Measurements from ENCODE around the gene STIL.
"Not testable (repeated sequence)": the region's sequence is repeated elsewhere in the genome, so short reads cannot be mapped to it uniquely, and the experiment has no call there.

Gene STIL

DNA sequence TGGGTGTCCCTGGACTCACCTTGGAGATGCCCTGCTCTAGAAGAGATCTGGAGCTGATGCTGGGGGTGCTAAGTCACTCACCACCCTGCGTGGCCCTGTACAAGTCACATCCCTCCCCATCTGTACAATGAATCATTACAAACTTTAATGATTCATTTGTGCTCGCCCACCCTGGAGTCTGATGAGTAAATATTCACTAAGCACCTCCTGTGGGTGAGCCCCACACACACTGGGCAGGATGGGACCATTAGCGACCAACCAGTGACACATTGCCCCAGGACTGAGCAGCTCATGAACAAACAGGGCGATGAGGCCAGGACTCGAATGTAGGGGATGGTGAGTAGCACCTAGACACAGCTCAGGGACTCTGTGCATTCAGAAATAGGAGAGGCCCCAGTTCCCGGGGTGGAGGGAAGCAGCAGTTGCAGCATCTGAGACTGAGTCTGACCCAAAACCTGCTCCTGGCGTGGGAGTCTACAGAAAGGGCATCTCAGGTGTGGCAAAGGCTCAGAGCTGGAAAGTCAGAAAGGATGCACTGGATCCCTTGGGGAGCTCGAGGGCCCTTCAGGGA, 106.1 kb downstream of the STIL start:
- no peaks in the 10 kb centered on the region for H3K9me3 Mint-ChIP-seq
- peak; percentile 73 for ATAC-seq
- H3K27ac Mint-ChIP-seq = no peak overlapping the region
- H3K4me1 Mint-ChIP-seq = no peaks in the 10 kb centered on the region
- no peak overlapping the region for H3K4me3 Mint-ChIP-seq
- DNase-seq = no peak
- peaks cover 34% of the 10 kb centered on the region for H3K27me3 Mint-ChIP-seq

GRCh38 chr1:47205918-47206317, 108.0 kb downstream of the STIL start:
- Mint-ChIP-seq H3K4me1 (no peaks in the 10 kb centered on the region), H3K4me3 (no peak overlapping the region), H3K27me3 (peaks cover 34% of the 10 kb centered on the region), H3K27ac (no peak overlapping the region), H3K9me3 (no peaks in the 10 kb centered on the region)
- no peak for DNase-seq
- ATAC-seq = no peak

DNA sequence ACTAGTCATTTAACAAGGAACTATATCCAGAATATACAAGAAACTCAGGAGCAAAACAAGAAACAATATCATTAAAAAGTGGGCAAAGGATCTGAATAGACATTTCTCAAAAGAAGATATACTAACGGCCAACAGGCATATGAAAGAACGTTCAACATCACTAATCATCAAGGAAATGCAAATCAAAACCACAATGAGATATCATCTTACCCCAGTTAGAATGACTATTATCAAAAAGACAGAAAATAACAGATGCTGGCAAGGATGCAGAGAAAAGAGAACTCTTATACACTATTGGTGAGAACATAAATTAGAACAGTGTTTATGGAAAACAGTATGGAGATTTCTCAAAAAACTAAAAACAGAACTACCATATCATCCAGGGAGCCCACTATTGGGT, 110.4 kb downstream of the STIL start:
- not testable (repeated sequence) for H3K4me1 Mint-ChIP-seq, H3K27ac Mint-ChIP-seq, DNase-seq, ATAC-seq, H3K9me3 Mint-ChIP-seq, H3K4me3 Mint-ChIP-seq
- peaks cover 44% of the 10 kb centered on the region for H3K27me3 Mint-ChIP-seq

GRCh38 chr1:47201179-47201578, 112.8 kb downstream of the STIL start:
- ATAC-seq (no peak), DNase-seq (no peak)
- no peak overlapping the region for H3K4me3 Mint-ChIP-seq
- H3K4me1 Mint-ChIP-seq = no peaks in the 10 kb centered on the region
- no peak overlapping the region for H3K27ac Mint-ChIP-seq
- no peaks in the 10 kb centered on the region for H3K9me3 Mint-ChIP-seq
- peaks cover 52% of the 10 kb centered on the region for H3K27me3 Mint-ChIP-seq
